ENCODE data around the gene MERTK. TPM values are rescaled to one million over a fixed set of nuclear protein-coding genes. Genes with fewer than 3 reads are reported as not detected.

MERTK gene
- total and polyA plus RNA-seq, 2 of the 13 experiments (the other 11 are each of a cell fraction or from before 2014, with no cell fraction given), result 37.3 to 44.7 TPM

DNA sequence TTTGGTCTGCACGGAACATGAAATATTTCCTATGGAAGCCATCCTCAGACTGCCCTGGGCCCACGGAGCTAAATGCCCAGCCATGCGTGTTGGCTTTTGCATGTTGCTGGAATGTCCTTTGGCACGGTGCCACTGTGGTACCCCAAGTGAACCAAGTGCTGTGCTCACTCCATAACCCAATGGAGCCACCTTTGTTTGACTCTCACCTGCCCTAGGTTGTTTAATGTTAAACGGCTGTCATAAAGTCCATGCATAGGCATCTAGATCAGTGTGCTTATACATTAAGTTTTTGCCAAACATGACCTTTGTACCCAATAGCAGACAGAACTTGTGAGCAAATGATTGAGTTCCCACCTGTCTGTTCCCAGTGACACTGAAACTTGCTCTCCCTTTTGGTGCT lies 96.7 kb downstream of the MERTK start (continued):
- TF ChIP-seq KDM2A (CRISPR knock-in tag; IDR thresholded peaks at IDR 0.05; ENCODE audit: borderline replicate concordance, low read depth) (no peak), ETV5 (CRISPR knock-in tag; IDR thresholded peaks at IDR 0.05; ENCODE audit: borderline replicate concordance) (no peak), DNMT3B (CRISPR knock-in tag; conservative IDR thresholded peaks at IDR 0.05) (no peak), UBTF (CRISPR knock-in tag; IDR thresholded peaks at IDR 0.05) (no peak), CENPX (CRISPR knock-in tag; IDR thresholded peaks at IDR 0.05) (no peak), ZNF512 (CRISPR knock-in tag; IDR thresholded peaks at IDR 0.05) (no peak), TEAD3 (CRISPR knock-in tag; optimal IDR thresholded peaks at IDR 0.05; ENCODE audit: borderline replicate concordance) (peak; percentile 84), CENPT (CRISPR knock-in tag; IDR thresholded peaks at IDR 0.05; ENCODE audit: low read depth) (no peak), IRX3 (CRISPR knock-in tag; IDR thresholded peaks at IDR 0.05; ENCODE audit: borderline replicate concordance, low read depth) (0 out of 2 replicates have a peak, but pooled peaks have one; percentile 27), CTCF (CRISPR knock-in tag; IDR thresholded peaks at IDR 0.05) (no peak), KAT8 (CRISPR knock-in tag; IDR thresholded peaks at IDR 0.05) (no peak), GZF1 (CRISPR knock-in tag; IDR thresholded peaks at IDR 0.05) (no peak), SAFB2 (CRISPR knock-in tag; IDR thresholded peaks at IDR 0.05; ENCODE audit: borderline replicate concordance, low read depth) (no peak; the same call in 1 of the 2 replicates), HOMEZ (CRISPR knock-in tag; IDR thresholded peaks at IDR 0.05; ENCODE audit: low read depth) (peak; percentile 74; the same call in 1 of the 2 replicates), RFX3 (CRISPR knock-in tag; IDR thresholded peaks at IDR 0.05) (no peak), KDM5A (IDR thresholded peaks at IDR 0.05; ENCODE audit: borderline replicate concordance, low read length) (no peak), SMC3 (IDR thresholded peaks at IDR 0.05; ENCODE audit: low read length) (0 out of 2 replicates have a peak, but pooled peaks have one; percentile 10), PRMT3 (CRISPR knock-in tag; IDR thresholded peaks at IDR 0.05; ENCODE audit: borderline replicate concordance, low read depth) (no peak), NFKBIZ (CRISPR knock-in tag; IDR thresholded peaks at IDR 0.05) (no peak), IKZF1 (IDR thresholded peaks at IDR 0.05) (no peak)
- TF ChIP-seq, protein P1, sequence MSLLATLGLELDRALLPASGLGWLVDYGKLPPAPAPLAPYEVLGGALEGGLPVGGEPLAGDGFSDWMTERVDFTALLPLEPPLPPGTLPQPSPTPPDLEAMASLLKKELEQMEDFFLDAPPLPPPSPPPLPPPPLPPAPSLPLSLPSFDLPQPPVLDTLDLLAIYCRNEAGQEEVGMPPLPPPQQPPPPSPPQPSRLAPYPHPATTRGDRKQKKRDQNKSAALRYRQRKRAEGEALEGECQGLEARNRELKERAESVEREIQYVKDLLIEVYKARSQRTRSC (CRISPR knock-in tag; IDR thresholded peaks at IDR 0.05; ENCODE audit: low read depth), result no peak
